ENCODE data around the gene EPS15. TPM values are rescaled to one million over a fixed set of nuclear protein-coding genes. Genes with fewer than 3 reads are reported as not detected.

The EPS15 gene
- total and polyA plus RNA-seq, 2 of the 8 experiments (the other 6 are each of a cell fraction or from before 2014, with no cell fraction given) = 15.9 to 57.2 TPM

DNA sequence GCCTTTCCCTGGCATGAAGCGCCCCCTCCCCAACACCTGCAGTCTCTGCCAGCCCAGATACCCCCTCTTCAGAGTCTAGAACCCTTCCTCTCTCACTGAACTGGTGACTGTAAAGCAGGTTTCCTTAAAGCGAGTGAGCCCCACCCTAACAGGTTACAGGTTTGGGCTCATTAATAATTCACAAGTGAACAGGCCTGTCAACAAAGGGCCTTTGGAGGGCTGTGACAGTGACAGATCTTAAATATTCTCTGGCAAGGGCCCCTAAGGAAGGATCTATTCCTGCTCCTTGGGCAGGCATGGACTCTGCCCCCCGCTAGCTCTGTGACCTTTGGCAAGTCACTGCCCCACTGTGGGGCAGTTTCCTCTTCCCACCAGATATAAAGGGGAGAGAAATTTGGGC is 183.1 kb downstream of the EPS15 start (continued):
- TF ChIP-seq CHD7 (IDR thresholded peaks at IDR 0.05; ENCODE audit: insufficient replicate concordance, low read length) (no peak), E2F6 (IDR thresholded peaks at IDR 0.05) (no peak), TAF1 (IDR thresholded peaks at IDR 0.05; ENCODE audit: low read depth, low read length) (no peak), EP300 (IDR thresholded peaks at IDR 0.05; ENCODE audit: borderline replicate concordance in 1 of 2, low read depth in 2 of 2, low read length in 2 of 2) (no peak)
- TF ChIP-seq, protein P1, sequence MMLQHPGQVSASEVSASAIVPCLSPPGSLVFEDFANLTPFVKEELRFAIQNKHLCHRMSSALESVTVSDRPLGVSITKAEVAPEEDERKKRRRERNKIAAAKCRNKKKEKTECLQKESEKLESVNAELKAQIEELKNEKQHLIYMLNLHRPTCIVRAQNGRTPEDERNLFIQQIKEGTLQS (IDR thresholded peaks at IDR 0.05; ENCODE audit: insufficient read depth, low read depth, low read length) = no peak

Data from H1 (cell line).